Right renal pelvis (tissue), 4 donors: ENCODE data around the gene BTBD7. TPM values are rescaled to one million over a fixed set of nuclear protein-coding genes. Genes with fewer than 3 reads are reported as not detected.
"Not testable (repeated sequence)": the region's sequence is repeated elsewhere in the genome, so short reads cannot be mapped to it uniquely, and the experiment has no call there.

Source experiments
- DNase-seq, 4 donors: peaks; one replicate each; pipeline ENCODE4 v3.0.0-alpha.2; 2013; ENCODE audit warnings: low read depth in 4 of 4, low spot score in 3 of 4, missing footprints in 1 of 4
- polyA plus RNA-seq, 4 donors: library from polyadenylated mRNA; unstranded; fragments of 120-200 nt; gene quantifications; one replicate each; pipeline ENCODE4 v1.2.1, GENCODE V29; 2013; ENCODE audit not compliant: insufficient read length in 4 of 4

BTBD7 gene
- polyA plus RNA-seq, 4 donors = 43.3 to 56.3 (median 53.2) TPM

DNA sequence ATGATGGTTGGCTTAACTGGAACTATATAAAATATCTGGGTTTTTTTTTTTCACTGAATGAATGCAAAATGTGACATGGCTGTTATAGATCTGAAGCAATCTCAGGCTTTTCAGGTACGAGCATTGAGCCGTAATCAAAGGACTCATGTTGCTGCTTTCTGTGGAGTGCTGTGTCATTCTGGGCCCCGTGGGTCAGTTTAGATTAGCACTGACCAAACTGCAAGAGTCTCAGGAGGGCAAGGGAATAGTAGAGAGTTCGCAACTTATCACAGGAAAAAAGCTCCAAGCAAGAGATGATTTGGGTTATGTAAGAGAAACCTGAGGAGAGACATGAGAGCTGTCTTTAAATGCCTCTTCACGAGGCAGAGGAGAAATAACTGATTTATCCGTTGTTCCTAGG is 66.7 kb downstream of the BTBD7 start:
- DNase-seq = no peak

DNA sequence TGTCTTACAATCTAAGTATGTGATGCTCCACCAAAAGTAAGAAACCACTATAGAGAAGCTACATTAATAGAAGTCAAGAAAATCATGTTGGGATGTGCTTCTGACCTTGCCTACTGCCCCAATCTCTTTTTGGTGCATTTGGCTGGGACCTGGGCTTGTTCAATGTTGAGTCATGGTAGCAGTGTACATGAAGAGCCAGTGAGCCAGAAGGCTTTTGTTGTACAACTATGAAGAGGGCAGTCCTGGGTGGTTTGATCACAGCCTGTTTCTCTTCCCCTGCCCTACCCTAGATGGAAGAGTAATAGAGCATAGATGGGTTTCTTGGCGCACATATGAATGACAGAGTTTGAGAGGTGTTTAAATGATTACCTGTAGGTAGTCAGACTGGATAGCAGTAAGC is 69.4 kb downstream of the BTBD7 start:
- no peak for DNase-seq

DNA sequence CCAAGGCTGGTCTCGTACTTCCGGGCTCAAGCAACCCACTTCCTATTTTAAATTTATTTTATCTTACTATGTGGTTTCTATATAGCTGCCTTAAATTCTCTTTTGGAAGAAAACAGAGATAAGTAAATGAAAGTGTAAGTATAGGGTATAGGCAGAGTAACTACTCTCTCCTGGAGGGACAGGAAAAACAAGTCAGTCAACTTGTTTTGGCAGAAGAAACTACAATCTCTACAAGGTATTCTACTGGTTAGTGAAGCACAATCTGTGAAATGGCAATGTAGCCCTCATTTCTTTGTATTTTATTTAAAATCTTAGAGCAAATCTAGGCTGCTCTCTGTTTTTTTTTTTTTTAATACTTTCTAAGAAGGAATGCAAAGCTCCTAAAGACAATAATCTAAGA is 70.4 kb downstream of the BTBD7 start:
- DNase-seq = no peak

DNA sequence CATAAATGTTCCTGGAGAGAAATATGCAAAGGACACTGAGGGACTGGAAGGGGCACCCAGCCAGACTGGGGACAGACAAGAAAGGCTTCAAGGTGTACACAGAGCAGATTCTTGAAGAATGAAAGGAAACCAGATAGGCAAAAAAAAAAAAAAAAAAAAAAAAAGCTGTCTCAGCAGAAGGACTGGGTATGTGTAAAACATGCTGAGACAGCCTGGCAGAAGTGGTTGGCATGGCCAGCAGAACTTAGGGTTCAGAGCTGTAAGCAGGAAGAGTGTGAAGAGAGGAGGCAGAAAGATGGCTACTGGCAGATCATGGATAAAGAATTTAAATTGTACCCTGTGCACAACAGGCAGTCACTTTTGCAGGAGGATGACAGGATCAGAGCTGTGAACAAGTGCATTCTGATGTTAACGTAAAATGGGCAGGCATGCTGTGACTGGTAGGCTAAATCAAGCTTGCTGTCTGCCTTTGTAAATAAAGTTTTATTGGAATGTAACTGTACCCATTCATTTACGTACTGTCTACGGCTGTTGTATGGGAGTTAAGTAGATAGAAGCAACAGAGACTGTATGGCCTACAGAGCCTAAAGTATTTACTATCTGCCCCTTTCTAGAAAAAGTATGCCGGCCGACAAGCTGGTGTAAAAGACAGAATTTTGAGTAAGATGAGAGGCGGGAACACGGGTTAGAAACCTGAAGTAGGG is 83.6 kb downstream of the BTBD7 start:
- no peak for DNase-seq

DNA sequence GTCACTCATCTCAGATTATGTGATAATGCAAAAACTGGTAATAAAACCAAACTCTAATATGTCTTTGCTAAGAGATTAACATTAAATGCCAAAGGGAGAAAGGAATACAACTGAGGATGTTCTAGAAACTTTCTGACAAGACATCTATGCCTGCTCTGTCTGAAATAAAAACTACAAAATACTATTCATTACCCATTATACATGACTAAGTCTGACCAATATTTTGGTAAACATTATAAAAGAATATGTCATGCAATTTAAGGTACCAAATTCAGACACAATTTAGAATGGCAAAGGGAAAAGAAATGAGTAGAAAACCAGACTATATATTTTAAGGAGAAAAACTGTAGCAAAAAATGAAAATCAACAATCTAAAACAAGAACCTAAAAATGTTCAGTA is 86.3 kb downstream of the BTBD7 start:
- no peak for DNase-seq

DNA sequence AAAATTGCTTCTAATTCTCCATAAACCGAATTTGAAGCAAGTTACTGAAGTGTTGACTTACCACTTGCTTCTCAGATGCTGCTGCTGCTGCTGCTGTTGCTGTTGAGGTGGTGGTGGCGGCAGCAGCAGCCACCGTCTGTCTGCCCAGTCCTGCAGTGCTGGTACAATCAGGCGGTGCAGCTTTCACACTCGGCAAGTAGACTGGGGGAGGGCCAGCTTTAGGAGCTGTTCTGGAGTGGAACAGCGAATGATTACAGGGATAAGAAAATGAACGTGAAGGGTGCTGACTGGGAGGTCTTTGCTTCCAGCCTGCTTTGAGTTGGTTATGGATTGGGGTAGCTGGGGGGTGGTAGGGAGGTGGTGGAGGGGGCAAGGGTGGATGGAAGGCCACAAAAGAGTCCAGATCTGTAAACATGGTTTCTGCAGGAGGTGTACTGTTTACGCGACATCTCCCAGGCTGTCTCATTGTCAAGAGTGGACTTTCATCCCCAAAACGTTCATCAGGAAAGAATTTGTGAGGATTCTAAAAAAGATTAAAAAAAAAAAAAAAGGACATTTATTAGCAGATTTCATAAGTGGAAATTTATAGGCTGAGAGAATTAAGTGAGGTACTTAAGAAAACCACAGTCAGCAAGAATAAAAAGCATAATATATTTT is 86.9 kb downstream of the BTBD7 start:
- no peak for DNase-seq

DNA sequence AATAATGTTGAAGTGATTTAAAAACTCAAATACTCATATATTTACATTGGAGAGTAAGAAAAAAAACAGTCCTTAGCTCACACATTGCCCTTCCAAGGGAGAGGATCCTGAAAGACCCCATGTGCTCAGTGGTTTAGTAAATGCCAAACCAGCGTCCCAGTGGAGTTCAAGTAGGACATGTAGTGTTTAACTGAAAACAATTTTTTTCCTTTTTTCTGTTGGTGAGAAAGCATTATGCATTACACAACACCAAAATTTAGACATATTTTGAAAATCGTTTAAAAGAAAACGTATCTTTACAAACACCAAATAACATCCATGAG is 92.2 kb downstream of the BTBD7 start:
- no peak for DNase-seq

DNA sequence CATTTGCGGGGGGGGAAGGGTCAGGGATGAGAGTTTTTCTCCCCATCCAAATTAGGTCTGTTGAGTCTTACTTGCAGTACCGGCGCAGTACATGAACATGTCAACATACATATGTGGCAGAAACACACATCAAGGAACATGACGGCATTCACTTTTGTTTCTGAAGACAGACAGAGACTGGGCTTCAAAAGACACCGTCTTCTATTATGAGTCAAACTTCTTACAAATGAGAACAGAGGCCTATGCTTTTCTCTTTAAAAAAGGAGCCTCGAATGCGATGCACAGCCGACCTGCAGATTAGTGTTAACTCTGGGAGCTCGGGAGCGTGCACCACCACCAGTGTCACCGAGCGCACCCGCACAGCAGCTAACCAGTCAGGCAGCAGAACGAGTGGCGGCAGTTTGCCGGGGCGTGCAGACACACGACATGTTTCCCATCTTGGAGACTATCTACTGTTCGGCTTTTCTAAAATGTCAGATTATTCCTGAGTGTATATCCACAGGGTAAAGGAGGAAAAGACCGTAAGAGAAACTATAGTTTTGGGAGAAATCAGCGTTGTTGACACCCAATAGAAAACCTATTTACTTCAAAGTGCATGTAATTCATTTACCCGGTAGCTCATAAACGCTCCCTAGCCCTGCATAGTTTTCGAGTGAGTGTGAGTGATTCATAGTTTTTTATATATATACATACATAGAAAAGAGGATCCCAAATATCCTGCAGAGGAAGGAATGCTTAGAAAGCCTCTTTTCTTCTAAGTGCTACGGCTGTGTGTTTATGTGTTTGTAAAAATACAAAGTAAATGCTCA is 92.8 kb downstream of the BTBD7 start:
- no peak for DNase-seq

DNA sequence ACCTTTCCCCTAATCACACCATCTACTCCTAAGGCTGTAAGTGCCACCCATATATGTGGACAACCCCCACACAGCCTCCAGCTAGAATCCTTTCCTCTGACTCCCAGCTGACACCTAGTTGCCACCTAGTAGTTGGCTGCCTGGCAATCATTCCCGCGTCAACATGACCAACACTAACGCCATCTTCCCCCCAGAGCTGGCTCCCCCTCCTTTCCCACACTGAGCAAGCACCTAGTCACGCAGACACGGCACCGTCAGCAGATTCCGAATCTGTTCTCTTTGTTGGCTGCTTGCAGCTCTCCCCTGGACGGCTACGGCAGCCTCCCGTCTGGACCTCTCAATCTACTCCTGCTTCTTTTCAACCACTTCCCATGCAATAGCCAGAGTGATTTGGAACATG is 98.0 kb downstream of the BTBD7 start:
- DNase-seq = no peak

DNA sequence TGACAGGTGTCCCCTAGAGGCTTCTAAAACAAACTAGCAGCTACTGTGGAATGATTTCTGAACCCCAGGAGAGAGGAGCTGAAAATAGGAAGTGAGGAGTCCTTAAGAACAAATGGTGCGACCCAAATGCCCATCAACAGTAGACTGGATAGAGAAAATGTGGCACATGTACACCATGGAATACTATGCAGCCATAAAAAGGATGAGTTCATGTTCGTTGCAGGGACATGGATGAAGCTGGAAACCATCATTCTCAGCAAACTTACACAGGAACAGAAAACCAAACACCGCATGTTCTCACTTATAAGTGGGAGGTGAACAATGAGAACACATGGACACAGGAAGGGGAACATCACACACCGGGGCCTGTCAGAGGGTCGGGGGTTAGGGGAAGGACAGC is 99.8 kb downstream of the BTBD7 start:
- not testable (repeated sequence) for DNase-seq

DNA sequence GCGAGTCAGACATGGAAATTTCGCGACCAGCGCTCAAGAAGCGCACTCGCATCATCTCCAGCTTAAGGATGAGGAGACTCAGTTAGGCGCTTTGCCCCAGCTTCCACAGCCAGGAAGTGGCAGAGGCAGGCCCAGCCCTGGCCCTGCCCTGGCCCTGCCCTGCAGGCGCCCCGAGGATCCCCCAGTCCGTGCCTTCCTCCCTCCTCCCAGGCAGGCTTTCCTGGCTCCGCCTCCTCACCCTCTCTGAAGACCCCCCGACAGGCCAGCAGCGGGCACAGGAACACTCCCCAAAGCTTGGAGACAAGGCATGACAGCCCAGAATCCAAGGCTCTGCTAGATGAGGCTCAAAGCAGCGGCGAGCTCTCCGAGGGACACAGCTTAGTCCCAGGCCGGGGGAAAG is 100.7 kb downstream of the BTBD7 start:
- DNase-seq = no peak

DNA sequence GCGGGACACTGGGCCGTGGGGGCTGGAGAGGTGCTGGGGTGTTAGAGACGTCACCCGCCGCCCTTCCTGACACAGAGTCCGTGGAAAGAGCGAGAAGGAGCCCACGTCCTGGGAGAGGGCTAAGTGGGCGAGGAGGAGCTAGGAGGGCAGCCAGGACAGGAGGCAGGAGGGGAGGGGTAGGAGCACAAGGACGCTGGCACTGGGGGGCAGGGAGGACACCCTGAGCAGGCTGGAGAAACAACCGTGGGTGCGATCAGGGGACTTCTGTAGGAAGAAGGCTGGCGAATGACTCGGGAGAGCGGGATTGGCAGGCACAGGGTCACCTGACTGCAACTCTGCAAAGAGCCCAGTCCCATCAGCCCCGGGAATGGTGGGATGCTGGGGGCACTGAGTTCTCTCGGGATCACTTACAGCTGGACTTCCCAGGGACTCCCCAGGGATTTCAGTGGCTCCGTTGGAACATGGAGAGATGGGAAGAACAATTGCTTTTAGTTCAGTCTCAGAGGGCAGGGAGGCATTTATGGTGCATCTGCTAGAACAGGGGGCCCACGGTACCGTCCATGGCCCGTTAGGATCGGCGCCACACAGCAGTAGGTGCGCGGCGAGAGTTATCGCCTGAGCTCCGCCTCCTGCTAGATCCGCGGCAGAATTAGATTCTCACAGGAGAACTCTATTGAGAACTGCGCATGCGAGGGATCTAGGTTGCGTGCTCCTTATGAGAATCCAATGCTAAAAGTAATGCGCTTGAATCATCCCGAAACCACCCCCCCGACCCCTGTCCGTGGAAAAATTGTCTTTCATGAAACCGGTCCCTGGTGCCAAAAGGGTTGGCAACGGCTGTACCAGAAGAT is 101.5 kb downstream of the BTBD7 start:
- DNase-seq = peak in 1 of 4 donors; percentile 15

DNA sequence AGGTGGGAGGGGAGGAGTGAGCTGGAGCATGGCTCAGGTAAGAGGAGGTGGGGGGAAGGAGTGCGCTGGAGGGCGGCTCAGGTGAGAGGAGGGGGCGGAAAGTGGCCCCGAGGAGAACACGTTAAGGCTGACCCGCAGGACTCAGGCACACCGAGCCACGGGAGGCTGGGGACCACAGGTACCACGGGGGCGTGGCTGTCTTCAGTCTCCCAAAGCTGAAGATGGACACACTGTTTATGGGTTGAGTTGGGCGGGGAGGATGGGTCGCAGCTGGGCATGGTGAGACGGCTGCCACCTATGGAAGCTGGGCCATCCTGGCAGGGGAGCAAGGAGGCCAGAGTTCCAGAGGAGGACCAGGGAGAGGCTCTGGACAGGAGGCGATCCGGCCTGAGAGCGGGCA is 102.3 kb downstream of the BTBD7 start:
- DNase-seq = no peak

DNA sequence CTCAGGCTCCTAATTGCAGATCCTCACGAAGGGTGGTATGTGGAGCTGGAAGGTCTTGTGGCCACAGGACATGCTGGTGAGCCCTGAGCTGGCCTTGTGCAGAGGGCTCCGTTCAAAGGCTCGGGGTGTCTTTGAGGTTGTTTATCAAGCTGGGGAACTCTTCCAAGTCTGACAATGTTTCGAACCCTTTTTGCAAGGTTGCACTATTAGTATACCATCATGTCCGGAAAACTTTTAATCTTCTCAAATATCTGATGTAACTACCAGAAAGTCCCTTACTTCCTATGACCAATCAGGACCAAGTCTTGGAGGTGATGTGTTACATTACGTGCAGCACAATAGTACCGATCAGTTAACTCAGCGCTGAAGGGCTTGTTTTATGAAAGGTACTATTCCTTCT is 104.3 kb downstream of the BTBD7 start:
- no peak for DNase-seq

DNA sequence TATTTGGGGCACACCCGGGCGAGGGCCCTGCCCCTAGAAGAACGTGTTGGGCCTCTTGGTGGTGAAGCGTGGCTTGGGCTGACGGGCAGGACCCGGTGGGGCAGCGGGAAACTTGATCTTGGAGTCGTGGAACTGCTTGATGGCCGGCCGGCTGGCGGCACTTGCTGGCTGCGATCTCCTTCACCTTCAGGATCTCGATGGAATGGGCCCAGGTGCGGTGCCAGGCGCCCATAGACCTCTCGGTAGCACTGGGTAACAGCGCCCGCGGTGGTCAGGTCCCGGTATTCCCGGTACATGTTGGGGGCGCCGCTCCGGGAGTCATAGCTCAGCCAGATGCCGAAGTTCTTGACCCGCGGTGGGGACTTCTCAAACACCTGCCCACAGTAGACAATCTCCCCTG is 109.3 kb downstream of the BTBD7 start:
- DNase-seq = no peak

DNA sequence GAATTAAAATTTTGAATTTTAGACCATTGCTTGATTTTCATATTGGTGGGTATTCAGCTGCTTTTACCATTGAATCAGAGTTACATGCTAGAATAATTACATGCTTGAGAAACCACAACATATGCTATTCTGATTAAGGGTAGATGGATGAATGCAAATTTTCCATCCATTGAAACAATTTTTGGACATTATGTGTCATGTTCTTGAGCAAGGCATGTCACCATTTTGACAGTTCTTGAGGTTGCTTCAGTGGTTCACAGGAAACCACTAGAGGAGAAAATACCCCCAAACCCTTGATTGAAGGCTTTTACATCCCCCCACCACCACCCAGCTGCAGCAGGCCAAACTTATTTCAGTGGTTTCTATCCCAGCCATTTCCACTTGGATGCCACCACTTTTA is 112.3 kb downstream of the BTBD7 start:
- no peak for DNase-seq

DNA sequence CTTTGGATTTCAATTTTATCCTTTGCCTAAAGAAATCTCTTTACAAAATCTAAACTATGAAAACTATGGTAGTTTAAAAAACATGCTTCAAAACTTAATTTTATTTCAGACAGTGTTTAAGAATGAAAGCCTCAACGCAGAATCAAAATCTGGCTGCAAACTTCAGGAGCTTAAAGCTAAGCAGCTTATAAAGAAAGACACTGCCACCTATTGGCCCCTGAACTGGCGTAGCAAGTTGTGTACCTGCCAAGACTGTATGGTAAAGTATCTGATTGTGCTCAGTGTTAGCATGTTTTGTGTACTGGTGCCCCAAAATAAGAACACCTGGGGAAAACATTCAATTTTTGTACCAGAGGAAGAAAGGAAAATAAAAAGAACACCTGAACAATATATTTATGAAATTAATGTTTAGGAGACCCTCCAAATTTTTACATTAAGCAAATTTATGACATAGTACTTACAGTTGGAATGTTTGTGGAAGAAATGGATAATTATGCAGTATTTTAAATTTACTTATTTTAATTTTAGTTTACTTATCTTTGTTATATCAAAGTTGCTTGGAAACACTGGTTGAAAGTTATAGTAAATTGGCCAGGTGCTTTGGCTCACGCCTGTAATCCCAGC is 113.6 kb downstream of the BTBD7 start:
- peak in 2 of 4 donors; percentile 28 to 40 for DNase-seq

DNA sequence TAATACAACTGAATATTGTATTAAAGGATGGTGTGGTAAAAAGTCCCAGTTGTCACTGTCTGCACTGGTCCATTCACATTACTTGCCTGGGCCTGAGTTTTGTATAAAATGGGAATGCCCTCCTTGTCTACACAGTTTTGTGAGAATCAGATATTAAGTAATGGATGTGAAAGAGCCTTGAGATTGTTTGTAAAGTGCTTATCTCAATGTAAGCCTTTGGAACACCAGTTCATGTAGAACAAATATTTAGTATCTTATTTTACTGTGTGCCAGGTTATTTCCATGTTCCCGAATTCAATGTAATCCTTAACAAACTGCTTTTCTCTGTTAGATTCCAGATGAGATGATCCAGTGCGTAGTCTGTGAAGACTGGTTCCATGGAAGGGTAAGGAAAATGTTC is 118.2 kb downstream of the BTBD7 start:
- no peak for DNase-seq

DNA sequence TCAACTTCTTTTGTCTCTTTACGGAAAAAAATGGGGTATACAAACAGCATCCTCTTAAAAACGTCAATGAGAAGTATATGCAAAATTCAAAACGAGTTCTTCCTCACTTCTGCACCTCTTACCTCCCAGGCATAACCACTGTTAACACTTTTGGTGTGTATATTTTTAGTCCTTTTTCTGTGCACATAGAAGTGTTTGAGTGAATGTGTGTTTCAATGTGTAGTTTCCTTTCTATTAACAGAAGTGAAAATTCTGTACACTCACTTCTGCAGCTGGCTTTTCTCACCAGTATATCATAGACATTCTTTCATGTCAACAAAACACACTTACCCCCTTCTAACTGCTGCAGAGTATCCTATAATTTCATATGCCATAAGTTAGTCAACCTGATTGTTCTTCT is 120.4 kb downstream of the BTBD7 start:
- DNase-seq = no peak

DNA sequence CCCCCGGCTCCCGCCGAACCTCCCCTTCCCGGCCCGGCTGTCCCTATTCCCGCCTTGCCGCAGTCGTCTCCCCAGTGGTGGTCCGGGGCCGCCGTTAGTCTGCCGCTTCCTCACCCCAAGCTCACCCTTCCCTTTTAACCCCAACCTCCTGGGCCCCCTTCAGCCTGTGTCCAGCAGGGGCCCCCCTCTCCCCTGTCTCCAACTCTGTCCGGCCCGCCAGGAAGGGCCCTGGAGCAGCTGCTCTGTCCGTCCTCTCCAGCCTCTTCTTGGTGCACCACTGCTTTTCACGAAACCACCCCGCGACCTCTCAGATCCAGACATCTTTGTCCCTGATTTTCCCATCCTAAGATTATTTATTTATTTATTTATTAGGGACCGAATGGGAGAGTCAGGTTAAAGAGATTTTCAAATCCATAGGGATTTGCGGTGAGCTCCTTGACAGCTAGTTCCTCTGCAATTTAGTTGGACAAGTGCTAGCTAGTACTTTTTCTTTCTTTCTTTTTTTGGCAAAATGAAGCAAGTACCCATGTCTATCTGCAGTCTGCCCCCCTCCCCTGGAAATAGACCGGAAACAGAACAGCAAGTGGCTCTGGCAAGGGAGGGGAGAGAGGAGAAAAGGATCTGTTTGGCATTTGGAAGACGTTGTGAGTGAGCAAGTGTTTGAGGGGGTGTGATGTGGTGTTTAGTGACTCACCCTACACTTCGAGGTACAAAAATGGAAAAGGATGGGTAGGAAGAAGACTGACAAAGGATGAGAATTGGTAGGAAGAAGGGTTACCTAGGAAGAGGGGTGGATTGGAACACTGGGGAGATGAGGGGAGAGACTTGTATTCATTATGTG is 125.1 kb downstream of the BTBD7 start:
- DNase-seq = peak in 2 of 4 donors; percentile 27 to 33
